GM19372 (cell line): ENCODE results near the gene IFNB1.
A peak's percentile ranks its signal among the peaks of the same experiment; 100 is the strongest.

ENCODE experiments used
- ATAC-seq: cut with Tn5 transposase; IDR thresholded peaks from one replicate; pipeline ENCODE4 v1.9.1; 2021; ENCODE audit warnings: mild to moderate bottlenecking, low read depth, moderate library complexity; ENCODE audit not compliant: unreplicated experiment

The IFNB1 gene

GRCh38 chr9:21070906-21071305 lies 6.8 kb downstream of the IFNB1 start:
- ATAC-seq: no peak

- ATAC-seq: no peak
These were observed 7.6 kb downstream of the IFNB1 start for GRCh38 chr9:21070171-21070571.

GRCh38 chr9:21060919-21061561 lies 16.7 kb downstream of the IFNB1 start:
- peak; percentile 81 for ATAC-seq

- no peak for ATAC-seq
These were observed 20.8 kb downstream of the IFNB1 start for GRCh38 chr9:21056931-21057330.

- no peak for ATAC-seq
These were observed 23.9 kb downstream of the IFNB1 start for GRCh38 chr9:21053851-21054250.

- ATAC-seq: no peak
These were observed 30.5 kb downstream of the IFNB1 start for GRCh38 chr9:21047281-21047691.

- no peak for ATAC-seq
These were observed 33.9 kb downstream of the IFNB1 start for GRCh38 chr9:21043841-21044240.

- ATAC-seq: no peak
These were observed 35.3 kb downstream of the IFNB1 start for GRCh38 chr9:21042466-21042865.

- no peak for ATAC-seq
These were observed 38.4 kb downstream of the IFNB1 start for GRCh38 chr9:21039302-21039701.

- ATAC-seq: no peak
These were observed 40.5 kb downstream of the IFNB1 start for GRCh38 chr9:21037278-21037677.

- ATAC-seq: no peak
These were observed 45.9 kb downstream of the IFNB1 start for GRCh38 chr9:21031808-21032183.

GRCh38 chr9:21031091-21031807 lies 46.5 kb downstream of the IFNB1 start, which contains the start of gene HACD4:
Gene HACD4 (minus strand): TSS chr9:21031640. CDS start chr9:21031590, 50 bp downstream.
- peak; percentile 76 for ATAC-seq

GRCh38 chr9:21030389-21031035 lies 47.2 kb downstream of the IFNB1 start:
- ATAC-seq: peak; percentile 52

- no peak for ATAC-seq
These were observed 48.1 kb downstream of the IFNB1 start for GRCh38 chr9:21029661-21030060.

GRCh38 chr9:21028466-21028865 lies 49.3 kb downstream of the IFNB1 start:
- ATAC-seq: no peak

GRCh38 chr9:21027295-21027694 lies 50.4 kb downstream of the IFNB1 start:
- ATAC-seq: no peak
